ENCODE data around the gene DMD.

The DMD gene

GRCh38 chrX:31168551-31168950, 2042.8 kb downstream of the DMD start:
- H3K4me3 ChIP-seq (ENCODE audit: low read depth, low read length): no peak overlapping the region
- TF ChIP-seq CTCF (IDR thresholded peaks at IDR 0.05; ENCODE audit: borderline replicate concordance, insufficient read depth, low read depth, low read length): no peak

- H3K4me3 ChIP-seq (ENCODE audit: low read depth, low read length): no peak overlapping the region
- no peak for TF ChIP-seq CTCF (IDR thresholded peaks at IDR 0.05; ENCODE audit: borderline replicate concordance, insufficient read depth, low read depth, low read length)
These were observed 2044.5 kb downstream of the DMD start for GRCh38 chrX:31166832-31167231.

- no peak for TF ChIP-seq CTCF (IDR thresholded peaks at IDR 0.05; ENCODE audit: borderline replicate concordance, insufficient read depth, low read depth, low read length)
- H3K4me3 ChIP-seq (ENCODE audit: low read depth, low read length): no peak overlapping the region
These were observed 2044.9 kb downstream of the DMD start for GRCh38 chrX:31166416-31166815.

- H3K4me3 ChIP-seq (ENCODE audit: low read depth, low read length): no peak overlapping the region
- TF ChIP-seq CTCF (IDR thresholded peaks at IDR 0.05; ENCODE audit: borderline replicate concordance, insufficient read depth, low read depth, low read length): no peak
These were observed 2045.9 kb downstream of the DMD start for GRCh38 chrX:31165241-31166035.

- TF ChIP-seq CTCF (IDR thresholded peaks at IDR 0.05; ENCODE audit: borderline replicate concordance, insufficient read depth, low read depth, low read length): no peak
- no peak overlapping the region for H3K4me3 ChIP-seq (ENCODE audit: low read depth, low read length)
These were observed 2056.4 kb downstream of the DMD start for GRCh38 chrX:31154946-31155345.

GRCh38 chrX:31153475-31154047, 2057.8 kb downstream of the DMD start:
- no peak overlapping the region for H3K4me3 ChIP-seq (ENCODE audit: low read depth, low read length)
- TF ChIP-seq CTCF (IDR thresholded peaks at IDR 0.05; ENCODE audit: borderline replicate concordance, insufficient read depth, low read depth, low read length): no peak

- no peak for TF ChIP-seq CTCF (IDR thresholded peaks at IDR 0.05; ENCODE audit: borderline replicate concordance, insufficient read depth, low read depth, low read length)
- H3K4me3 ChIP-seq (ENCODE audit: low read depth, low read length): no peak overlapping the region
These were observed 2064.2 kb downstream of the DMD start for GRCh38 chrX:31147175-31147574.
